Loucy (cell line): ENCODE data around the gene LRRC40.

Experiments used
- H2AFZ ChIP-seq: fragments of 200-600 bp; sonication (generic); 2 replicates; pipeline ENCODE4 v1.6.0; 2016; ENCODE audit warnings: antibody characterized with exemption, mild to moderate bottlenecking, low read length, moderate library complexity
- H3F3A ChIP-seq: fragments of 200-600 bp; 2 replicates; pipeline ENCODE4 v1.6.0; 2016; ENCODE audit warnings: antibody characterized with exemption, low read depth, mild to moderate bottlenecking
- H3K27me3 ChIP-seq: fragments of 200-600 bp; sonication (generic); 2 replicates; pipeline ENCODE4 v1.6.1; 2014; ENCODE audit warnings: low read length, mild to moderate bottlenecking; ENCODE audit not compliant: insufficient read depth, poor library complexity, severe bottlenecking
- H3K36me3 ChIP-seq: fragments of 200-600 bp; sonication (generic); 2 replicates; pipeline ENCODE4 v1.6.1; 2016; ENCODE audit warnings: low read length; ENCODE audit not compliant: insufficient read depth
- H3K4me1 ChIP-seq: fragments of 200-600 bp; sonication (generic); 2 replicates; pipeline ENCODE4 v1.5.1; 2014; ENCODE audit warnings: low read length, mild to moderate bottlenecking; ENCODE audit not compliant: insufficient read depth, poor library complexity, severe bottlenecking
- H3K4me2 ChIP-seq: fragments of 200-600 bp; sonication (generic); 2 replicates; pipeline ENCODE4 v1.6.0; 2014; ENCODE audit warnings: antibody characterized with exemption, low read length, low read depth, mild to moderate bottlenecking; ENCODE audit not compliant: poor library complexity, severe bottlenecking
- H3K4me3 ChIP-seq: fragments of 200-600 bp; sonication (generic); 2 replicates; pipeline ENCODE4 v1.5.1; 2014; ENCODE audit warnings: low read length, mild to moderate bottlenecking, mixed read lengths; ENCODE audit not compliant: poor library complexity, severe bottlenecking
- H3K79me2 ChIP-seq: fragments of 200-600 bp; sonication (generic); 2 replicates; pipeline ENCODE4 v1.6.1; 2014; ENCODE audit warnings: low read length; ENCODE audit not compliant: insufficient read depth
- H3K9ac ChIP-seq: fragments of 200-600 bp; sonication (generic); 2 replicates; pipeline ENCODE4 v1.6.0; 2014; ENCODE audit warnings: mild to moderate bottlenecking, low read depth, low read length, moderate library complexity; ENCODE audit not compliant: poor library complexity, severe bottlenecking
- H3K9me2 ChIP-seq: fragments of 200-600 bp; sonication (generic); replicated peaks from 2 replicates; pipeline ENCODE4 v1.6.1; 2016; ENCODE audit warnings: low read depth, low read length, mixed read lengths
- H3K9me3 ChIP-seq: fragments of 200-600 bp; sonication (generic); 2 replicates; pipeline ENCODE4 v1.6.1; 2014; ENCODE audit warnings: mild to moderate bottlenecking, antibody characterized with exemption, low read length, low read depth; ENCODE audit not compliant: insufficient read depth
- H4K20me1 ChIP-seq: fragments of 200-600 bp; sonication (generic); 2 replicates; pipeline ENCODE4 v1.6.0; 2014; ENCODE audit warnings: antibody characterized with exemption, low read length, mild to moderate bottlenecking; ENCODE audit not compliant: insufficient read depth, poor library complexity, severe bottlenecking
- CTCF ChIP-seq: fragments of 200-600 bp; sonication (generic); conservative IDR thresholded peaks from 2 replicates; pipeline ENCODE4 v1.5.1; 2014; ENCODE audit warnings: mild to moderate bottlenecking, antibody characterized with exemption, low read length
- EZH2phosphoT487 ChIP-seq: fragments of 200-600 bp; IDR thresholded peaks from 2 replicates; pipeline ENCODE4 v1.6.1; 2018; ENCODE audit warnings: antibody characterized with exemption, mild to moderate bottlenecking, moderate library complexity, borderline replicate concordance

The LRRC40 gene

DNA sequence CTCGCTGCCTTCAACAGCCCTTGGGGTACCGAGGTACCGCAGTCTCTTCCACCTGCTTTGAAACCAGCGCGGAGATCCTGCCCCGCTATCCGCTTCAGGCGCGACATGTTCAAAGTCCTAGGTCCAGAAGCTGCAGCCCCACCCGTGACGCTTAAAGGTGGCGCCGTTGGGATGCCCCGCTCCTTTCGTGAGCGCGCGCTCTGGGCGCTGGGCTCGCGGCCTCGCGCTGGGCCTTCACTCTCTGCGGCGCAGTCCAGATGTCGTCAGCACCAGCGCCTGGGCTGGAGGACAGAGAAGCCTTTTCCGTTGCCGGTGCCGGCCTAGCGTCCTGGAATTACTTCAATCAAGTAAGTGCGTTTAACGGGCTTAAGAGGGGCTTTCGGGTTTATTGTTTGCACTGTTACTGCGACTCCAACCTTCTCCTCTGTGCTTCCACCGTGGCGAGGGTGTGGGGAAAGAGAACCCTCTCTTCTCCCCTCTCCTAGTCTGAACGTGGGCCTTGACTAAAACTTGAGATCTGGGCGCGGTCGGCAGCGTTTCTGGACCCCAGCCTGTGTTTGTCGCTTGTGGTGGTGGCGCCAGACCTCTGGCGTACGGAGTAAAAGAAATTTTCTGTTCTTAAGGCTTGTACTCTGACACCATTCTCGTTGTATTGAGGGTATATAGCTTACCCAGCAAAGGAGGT, at the start of gene LRRC40:
LRRC40 (minus strand) TSS at position 146 of the 685 bp plus-strand sequence; CDS start at position 107, 39 bp downstream.
- Histone ChIP-seq H2AFZ (peak within 1 kb of the TSS; percentile 87), H3K9me2 (no peaks in the 10 kb centered on the region), H3K9ac (peak within 1 kb of the TSS; percentile 88), H4K20me1 (peaks cover 38% of the 10 kb centered on the region), H3K4me2 (peak within 1 kb of the TSS; percentile 99), H3K36me3 (no peaks in the 10 kb centered on the region), H3K79me2 (peaks cover 95% of the 10 kb centered on the region), H3F3A (no peaks in the 10 kb centered on the region), H3K4me1 (peaks cover 71% of the 10 kb centered on the region), H3K27me3 (no peaks in the 10 kb centered on the region), H3K4me3 (peak within 1 kb of the TSS; percentile 92), H3K9me3 (no peaks in the 10 kb centered on the region)
- no peak for TF ChIP-seq EZH2phosphoT487
- 0 out of 2 replicates have a peak, but pooled peaks have one; percentile 12 for TF ChIP-seq CTCF

- Histone ChIP-seq H3K4me1 (no peaks in the 10 kb centered on the region), H3F3A (0 out of 2 replicates have a peak, but pooled peaks cover 4% of the 10 kb centered on the region), H3K4me3 (no peak overlapping the region), H3K27me3 (no peaks in the 10 kb centered on the region), H2AFZ (no peak overlapping the region), H3K9me2 (no peaks in the 10 kb centered on the region), H3K9ac (no peak overlapping the region), H3K36me3 (peaks cover 97% of the 10 kb centered on the region), H3K4me2 (no peak overlapping the region), H3K9me3 (no peaks in the 10 kb centered on the region), H3K79me2 (no peaks in the 10 kb centered on the region), H4K20me1 (peaks cover 15% of the 10 kb centered on the region)
- TF ChIP-seq CTCF, result no peak
- TF ChIP-seq EZH2phosphoT487, result no peak
These were observed 43.4 kb upstream of the LRRC40 start for GRCh38 chr1:70248729-70249128.

GRCh38 chr1:70247768-70248167, 42.4 kb upstream of the LRRC40 start:
- peaks cover 6% of the 10 kb centered on the region; the same call in 1 of the 2 replicates for H3K79me2 ChIP-seq
- no peaks in the 10 kb centered on the region for H3K27me3 ChIP-seq
- H4K20me1 ChIP-seq, result peaks cover 25% of the 10 kb centered on the region
- H3K4me3 ChIP-seq, result no peak overlapping the region
- no peaks in the 10 kb centered on the region for H3K4me1 ChIP-seq
- no peak overlapping the region for H3K9ac ChIP-seq
- no peak overlapping the region for H3K4me2 ChIP-seq
- H3K9me3 ChIP-seq, result no peaks in the 10 kb centered on the region
- H3F3A ChIP-seq, result 0 out of 2 replicates have a peak, but pooled peaks cover 4% of the 10 kb centered on the region
- H2AFZ ChIP-seq, result no peak overlapping the region
- no peaks in the 10 kb centered on the region for H3K9me2 ChIP-seq
- TF ChIP-seq CTCF (no peak), EZH2phosphoT487 (no peak)
- peaks cover 100% of the 10 kb centered on the region for H3K36me3 ChIP-seq
